ENCODE results near the gene NCR1.
"Not testable (repeated sequence)": the region's sequence is repeated elsewhere in the genome, so short reads cannot be mapped to it uniquely, and the experiment has no call there.

Gene NCR1, protein sequence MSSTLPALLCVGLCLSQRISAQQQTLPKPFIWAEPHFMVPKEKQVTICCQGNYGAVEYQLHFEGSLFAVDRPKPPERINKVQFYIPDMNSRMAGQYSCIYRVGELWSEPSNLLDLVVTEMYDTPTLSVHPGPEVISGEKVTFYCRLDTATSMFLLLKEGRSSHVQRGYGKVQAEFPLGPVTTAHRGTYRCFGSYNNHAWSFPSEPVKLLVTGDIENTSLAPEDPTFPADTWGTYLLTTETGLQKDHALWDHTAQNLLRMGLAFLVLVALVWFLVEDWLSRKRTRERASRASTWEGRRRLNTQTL

DNA sequence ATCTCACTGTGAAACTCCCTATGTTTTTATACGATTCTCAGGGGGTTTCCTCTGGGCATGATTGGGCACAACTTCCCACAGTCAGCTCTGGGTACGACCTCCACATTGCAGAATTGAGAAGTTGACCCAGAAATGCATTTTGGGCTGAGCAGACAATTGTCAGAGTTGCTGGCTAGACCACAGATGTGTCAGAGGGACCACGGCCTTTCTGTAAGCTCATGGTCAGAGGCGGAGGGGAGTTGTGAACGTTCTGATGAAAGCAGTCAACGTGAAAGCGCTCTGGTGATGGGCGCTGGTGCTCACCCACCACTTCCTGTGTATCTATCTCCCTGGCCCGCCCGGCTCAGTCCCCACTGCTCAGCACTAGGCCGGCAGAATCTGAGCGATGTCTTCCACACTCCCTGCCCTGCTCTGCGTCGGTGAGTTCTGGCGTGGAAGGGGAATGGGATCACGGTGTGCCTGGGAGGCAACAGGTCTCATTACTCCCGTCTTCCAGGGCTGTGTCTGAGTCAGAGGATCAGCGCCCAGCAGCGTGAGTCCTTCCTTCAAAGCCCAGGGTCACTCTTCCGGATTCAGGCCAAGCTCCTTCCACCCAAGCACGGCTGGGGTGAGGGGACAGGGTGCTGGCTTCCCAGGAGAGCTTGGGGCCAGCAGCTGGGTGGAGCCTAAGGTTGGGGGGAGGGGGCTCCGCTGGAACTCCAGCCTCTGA, at the start of gene NCR1:
Gene NCR1 (plus strand): TSS at position 346 of the 709 bp plus-strand sequence. CDS start 40 bp downstream, at position 386.
- no peak for DNase-seq (ENCODE audit: low spot score)

DNA sequence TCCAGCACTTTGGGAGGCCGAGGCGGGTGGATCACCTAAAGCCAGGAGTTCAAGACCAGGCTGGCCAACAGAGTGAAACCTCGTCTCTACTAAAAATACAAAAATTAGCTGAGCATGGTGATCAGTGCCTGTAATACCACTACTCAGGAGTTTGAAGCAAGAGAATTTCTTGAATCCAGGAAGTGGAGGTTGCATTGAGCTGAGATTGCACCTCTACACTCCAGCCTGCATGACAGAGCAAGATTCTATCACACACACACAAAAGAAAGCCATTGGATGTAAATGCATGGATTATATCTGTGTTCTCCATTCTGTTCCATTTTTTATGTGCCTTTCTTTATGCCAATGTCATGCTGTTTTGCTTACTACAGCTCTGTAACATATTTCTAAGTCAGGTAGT, 47.5 kb upstream of the NCR1 start:
- not testable (repeated sequence) for DNase-seq (ENCODE audit: low spot score)

DNA sequence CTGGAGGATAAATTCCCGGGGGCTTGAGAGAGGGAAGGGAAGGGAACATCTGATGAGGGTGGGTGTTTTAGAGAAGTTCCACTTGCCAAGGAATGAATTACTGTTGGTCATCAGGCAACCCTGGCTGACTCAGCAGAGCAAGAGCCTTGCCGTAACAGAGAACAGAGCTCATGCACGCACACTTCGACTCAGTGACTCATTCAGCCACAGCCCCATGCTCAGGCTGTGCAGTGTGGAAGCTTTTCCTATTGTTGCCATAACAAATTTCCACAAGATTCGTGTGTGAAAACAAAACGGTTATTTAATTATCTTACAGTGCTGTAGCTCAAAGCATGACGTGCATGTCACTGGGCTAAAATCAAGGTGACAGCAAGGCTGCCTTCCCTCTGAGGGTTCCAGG, 46.5 kb upstream of the NCR1 start:
- peak; percentile 32 for DNase-seq (ENCODE audit: low spot score)

DNA sequence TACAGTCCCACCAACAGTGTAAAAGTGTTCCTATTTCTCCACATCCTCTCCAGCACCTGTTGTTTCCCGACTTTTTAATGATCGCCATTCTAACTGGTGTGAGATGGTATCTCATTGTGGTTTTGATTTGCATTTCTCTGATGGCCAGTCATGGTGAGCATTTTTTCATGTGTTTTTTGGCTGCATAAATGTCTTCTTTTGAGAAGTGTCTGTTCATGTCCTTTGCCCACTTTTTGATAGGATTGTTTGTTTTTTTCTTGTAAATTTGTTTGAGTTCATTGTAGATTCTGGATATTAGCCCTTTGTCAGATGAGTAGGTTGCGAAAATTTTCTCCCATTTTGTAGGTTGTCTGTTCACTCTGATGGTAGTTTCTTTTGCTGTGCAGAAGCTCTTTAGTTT, 42.5 kb upstream of the NCR1 start:
- not testable (repeated sequence) for DNase-seq (ENCODE audit: low spot score)

DNA sequence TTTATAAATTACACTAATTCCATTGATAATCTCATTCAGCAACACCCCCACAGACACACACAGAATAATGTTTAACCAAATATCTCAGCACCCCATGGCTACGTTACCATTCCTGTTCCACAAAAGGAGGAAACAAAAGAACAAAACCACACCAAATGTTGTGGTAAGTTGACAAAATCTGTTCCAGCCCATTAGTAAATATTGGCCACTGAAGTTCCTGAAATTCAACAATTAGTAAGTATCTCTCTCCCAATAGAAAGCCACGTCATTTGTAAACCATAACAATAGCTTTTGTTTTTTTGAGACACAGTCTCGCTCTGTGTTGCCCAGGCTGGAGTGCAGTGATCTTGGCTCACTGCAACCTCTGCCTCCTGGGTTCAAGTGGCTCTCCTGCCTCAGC, 34.3 kb upstream of the NCR1 start:
- DNase-seq (ENCODE audit: low spot score) = no peak

DNA sequence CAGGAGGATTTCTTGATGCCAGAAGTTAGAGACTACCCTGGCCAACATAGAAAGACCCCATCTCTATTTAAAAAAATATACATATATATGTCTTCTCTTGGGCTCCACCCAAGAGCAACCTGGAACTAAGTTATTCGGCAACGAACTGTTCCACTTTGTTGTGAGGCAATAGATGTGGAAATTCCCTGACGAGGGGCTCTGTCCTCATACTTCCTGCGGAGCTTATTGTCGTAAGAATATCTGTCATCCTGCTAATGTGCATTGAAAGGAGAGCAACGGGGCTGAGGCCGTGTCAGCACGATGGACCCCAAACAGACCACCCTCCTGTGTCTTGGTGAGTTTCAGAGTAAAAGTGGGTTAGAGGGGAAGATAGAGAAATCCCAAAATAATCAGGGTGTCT, 32.0 kb upstream of the NCR1 start, which contains the start of gene FCAR:
Gene FCAR (plus strand): TSS at position 246 of the 400 bp plus-strand sequence. CDS start 55 bp downstream, at position 301.
- no peak for DNase-seq (ENCODE audit: low spot score)

DNA sequence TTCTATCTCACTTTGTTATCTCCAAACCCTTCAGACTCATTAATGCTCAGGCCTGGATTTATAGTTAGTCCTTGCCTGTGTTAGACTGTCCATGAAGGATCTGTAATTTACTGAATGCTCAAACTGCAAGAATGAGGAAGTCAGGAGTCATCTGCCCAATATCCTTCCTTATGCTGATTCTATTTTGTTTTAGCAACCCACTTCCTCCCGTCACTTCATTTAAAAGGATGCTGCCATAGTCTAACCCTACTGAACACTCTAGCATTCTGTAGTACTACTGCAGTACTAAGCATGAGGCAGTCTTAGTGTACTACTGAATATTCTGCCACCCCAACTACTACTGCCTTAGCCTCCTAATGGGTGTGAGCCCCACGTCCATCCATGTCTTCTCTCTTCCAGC, 30.4 kb upstream of the NCR1 start:
- DNase-seq (ENCODE audit: low spot score) = no peak

DNA sequence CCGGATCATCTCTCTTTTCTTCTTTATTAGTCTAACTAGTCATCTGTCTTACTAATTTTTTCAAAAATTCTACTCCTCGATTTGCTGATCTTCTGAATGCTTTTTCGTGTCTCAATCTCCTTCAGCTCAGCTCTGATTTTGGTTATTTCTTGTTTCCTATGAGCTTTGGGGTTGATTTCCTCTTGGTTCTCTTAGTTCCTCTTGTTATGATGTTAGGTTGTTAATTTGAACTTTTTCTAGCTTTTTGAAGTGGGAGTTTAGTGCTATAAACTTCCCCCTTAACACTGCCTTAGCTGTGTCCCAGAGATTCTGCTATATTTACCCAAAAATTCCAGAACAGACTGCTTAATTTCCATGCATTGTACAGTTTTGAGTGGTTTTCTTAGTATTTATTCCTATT, 28.5 kb upstream of the NCR1 start:
- DNase-seq (ENCODE audit: low spot score) = no peak

DNA sequence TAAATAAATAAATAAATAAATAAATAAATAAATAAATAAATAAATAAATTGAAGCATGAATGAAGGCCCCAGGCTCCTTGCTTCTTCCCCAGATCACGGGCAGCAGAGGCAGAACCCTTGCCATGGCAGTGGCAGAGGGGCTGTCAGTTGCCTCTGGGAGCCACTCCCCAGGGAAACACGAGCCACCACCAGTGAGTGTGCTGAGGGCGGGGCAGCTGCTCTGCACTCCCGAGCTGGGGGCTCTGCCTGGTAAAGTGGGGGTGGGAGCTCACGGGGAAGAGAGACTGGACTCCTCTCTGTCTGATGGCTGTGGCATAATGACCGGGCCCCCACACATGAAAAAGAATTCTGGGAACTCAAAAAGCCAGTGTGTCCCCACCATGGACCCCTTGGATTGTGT, 24.1 kb upstream of the NCR1 start:
- no peak for DNase-seq (ENCODE audit: low spot score)

DNA sequence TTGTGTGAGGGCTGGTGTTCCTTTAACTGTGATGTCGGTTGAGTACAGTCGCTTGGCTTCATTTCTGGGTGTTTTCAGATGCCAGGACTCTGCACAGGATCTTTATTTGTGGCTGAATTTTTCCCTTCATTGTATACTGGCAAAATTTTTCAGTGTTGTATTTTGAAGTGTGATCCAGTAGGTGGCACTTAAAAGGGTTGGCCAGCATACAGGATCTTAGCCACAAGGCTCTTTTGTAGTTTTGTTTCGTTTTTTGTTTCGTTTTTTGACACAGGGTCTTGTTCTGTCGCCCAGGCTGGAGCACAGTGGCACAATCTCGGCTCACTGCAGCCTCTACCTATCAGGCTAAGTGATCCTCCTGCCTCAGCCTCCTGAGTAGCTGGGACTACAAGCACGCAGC, 23.2 kb upstream of the NCR1 start:
- peak; percentile 9 for DNase-seq (ENCODE audit: low spot score)

DNA sequence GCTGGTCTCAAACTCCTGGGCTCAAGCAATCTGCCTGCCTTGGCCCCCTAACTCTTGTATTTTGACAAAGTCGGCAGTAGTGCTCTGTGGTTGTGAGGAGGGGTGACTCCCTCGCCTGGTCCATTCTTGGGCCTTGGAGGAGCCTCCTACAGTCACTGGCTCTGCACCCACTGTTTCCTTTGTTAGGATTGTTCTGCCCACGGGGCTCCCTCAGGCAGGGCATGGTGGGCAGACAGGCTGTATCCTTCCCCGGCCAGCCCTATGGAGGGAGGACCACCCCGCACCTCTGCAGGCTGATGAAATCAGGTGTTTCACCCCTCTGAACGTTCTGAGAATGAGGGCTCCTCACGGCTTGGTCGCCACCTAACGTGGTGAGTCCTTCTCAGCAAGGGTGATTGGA, 22.7 kb upstream of the NCR1 start:
- DNase-seq (ENCODE audit: low spot score) = no peak

DNA sequence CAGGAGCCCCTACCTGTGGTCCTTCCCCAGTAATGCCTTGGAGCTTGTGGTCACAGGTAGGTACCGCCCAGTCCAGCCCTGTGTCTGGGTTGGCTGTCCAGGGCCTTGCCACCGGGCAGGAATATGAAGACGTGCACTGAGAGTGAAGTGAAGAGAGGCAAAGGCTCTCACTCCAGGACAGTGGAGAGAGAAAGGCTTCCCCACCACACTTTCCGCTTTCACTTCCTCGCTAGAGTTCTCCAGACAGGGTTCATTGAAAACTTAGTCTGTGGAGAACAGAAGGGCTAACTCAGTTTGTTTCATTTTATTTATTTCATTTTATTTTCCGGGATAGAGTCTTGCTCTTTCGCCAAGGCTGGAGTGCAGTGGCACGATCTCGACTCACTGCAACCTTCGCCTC, 17.7 kb upstream of the NCR1 start:
- DNase-seq (ENCODE audit: low spot score) = no peak

DNA sequence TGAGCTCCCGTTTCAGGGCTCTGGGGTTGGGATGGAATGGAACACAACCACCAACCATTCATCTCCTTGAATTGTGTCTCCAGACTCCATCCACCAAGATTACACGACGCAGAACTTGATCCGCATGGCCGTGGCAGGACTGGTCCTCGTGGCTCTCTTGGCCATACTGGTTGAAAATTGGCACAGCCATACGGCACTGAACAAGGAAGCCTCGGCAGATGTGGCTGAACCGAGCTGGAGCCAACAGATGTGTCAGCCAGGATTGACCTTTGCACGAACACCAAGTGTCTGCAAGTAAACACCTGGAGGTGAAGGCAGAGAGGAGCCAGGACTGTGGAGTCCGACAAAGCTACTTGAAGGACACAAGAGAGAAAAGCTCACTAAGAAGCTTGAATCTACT, 16.4 kb upstream of the NCR1 start:
- no peak for DNase-seq (ENCODE audit: low spot score)

DNA sequence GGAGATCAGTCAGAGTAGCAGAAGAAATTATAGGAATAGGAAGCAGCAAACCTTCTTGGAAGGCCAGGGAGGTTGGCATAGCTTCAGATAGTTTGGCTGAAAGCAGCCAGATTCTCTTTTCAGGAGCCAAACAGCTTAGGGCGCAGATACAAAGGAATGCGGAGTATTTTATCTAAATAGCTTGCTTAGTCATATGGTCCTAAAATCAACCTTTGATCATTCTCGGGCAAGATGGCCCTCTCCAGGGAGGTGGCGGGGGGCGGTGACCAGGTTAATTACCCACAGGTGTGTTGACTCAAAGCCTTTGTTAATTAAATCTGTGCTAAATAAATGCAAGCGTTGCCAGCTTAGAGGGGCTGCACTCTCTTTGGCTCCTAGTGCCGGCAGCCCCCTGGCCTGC, 12.5 kb upstream of the NCR1 start:
- no peak for DNase-seq (ENCODE audit: low spot score)

DNA sequence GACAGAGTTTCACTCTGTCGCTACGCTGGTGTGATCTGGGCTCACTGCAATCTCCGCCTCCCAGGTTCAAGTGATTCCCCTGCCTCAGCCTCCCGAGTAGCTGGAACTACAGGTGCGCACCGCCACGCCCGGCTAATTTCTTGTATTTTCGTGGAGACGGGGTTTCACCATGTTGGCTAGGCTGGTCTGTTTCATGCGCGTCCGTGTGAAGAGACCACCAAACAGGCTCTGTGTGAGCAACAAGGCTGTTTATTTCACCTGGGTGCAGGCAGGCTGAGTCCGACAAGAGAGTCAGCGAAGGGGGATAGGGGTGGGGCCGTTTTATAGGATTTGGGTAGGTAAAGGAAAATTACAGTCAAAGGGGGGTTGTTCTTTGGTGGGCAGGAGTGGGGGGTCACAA, 11.8 kb upstream of the NCR1 start:
- not testable (repeated sequence) for DNase-seq (ENCODE audit: low spot score)

DNA sequence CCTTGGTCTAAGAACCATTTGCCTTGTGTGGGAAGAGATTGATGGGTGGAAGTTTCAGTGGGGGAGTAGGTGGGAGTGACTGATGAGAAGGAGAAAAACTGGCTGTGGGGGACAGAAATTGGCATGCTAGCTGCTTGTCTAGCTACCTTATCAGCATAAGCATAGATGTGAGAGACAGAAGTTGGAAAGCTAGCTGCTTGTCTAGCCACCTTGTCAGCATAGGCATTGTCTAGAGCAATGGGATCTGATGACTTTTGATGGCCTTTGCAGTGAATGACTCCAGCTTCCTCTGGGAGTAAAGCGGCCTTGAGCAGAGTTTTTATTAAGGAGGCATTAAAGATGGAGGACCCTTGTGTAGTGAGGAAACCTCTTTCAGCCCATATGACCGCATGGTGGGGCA, 9.9 kb upstream of the NCR1 start:
- DNase-seq (ENCODE audit: low spot score) = no peak

DNA sequence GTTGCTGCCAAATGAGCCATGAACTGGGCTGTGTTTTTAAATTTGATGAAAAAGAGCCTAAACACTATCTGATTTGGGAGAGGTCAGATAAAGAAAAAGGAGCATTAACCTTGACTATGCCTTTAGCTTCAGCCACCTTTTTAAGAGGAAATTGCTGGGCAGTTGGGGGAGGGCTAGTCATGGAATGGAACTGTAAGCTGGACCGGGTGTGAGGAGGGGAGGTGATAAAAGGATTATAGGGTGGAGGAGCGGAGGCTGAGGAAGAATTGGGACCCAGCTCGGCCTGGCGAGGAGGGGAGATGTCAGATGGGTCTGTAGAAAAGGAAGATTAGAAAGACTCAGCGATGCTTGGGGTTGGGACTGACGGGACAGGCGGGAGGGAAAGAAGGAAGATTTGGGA, 7.3 kb upstream of the NCR1 start:
- not testable (repeated sequence) for DNase-seq (ENCODE audit: low spot score)

DNA sequence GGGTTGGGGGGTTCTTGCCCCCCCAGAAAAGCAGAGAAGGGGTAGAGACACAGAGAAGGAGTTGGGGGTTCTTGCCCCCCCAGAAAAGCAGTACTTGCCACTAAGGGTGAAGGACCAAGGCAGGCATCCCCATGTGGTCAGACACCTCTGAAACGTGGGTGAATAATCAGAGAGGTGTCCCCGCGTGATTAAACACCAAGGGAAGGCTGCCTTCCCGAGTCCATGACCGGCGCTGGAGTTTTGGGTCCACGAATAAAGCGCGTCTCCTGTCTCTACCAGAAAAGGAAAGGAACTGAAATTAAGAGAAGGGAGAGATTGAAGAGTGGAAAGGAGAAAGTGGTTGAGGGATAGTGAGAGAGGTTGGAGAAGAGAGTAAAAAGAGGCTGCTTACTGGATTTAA, 6.3 kb upstream of the NCR1 start:
- DNase-seq (ENCODE audit: low spot score) = not testable (repeated sequence)

DNA sequence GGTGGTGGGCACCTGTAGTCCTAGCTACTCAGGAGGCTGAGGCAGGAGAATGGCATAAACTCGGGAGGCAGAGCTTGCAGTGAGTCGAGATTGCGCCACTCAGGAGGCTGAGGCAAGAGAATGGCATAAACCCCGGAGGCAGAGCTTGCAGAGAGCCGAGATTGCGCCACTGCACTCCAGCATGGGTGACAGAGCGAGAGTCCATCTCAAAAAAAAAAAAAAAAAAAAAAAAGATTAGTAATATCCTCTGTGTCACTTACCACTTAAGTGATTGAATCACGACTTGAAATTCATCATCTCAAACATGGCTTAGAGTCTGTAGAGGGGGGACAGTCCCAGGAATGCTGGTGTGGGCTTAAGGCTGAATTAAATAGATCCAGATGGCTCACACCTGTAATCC, 4.8 kb upstream of the NCR1 start:
- DNase-seq (ENCODE audit: low spot score) = peak; percentile 69

DNA sequence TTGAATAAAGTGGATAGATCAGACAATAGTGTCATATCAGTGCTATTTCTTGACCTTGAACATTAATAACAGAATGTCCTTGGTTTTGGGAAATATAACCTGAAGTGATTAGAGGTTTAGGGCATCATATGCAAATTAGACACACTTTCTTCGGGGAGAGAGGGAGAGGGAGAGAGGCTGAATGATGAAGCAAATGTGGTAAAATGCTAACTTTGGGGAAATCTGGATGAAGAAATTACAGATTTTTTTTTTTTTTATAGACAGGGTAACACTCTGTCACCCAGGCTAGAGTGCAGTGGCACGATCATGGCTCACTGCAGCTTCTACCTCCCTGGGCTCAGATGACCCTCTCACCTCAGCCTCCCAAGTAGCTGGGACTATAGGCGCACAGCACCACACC, 3.9 kb upstream of the NCR1 start:
- no peak for DNase-seq (ENCODE audit: low spot score)

DNA sequence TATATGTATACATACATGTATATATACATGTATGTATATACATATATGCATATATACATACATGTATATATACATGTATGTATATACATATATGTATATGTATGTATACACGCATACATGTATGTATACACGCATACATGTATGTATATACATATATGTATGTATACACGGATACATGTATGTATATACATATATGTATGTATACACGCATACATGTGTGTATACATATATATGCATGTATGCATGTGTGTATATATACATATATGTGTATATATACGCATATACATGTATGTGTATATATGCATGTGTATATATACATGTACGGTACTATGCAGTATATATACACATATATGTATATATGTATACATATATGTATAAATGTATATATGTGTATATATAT, 2.6 kb upstream of the NCR1 start:
- no peak for DNase-seq (ENCODE audit: low spot score)

DNA sequence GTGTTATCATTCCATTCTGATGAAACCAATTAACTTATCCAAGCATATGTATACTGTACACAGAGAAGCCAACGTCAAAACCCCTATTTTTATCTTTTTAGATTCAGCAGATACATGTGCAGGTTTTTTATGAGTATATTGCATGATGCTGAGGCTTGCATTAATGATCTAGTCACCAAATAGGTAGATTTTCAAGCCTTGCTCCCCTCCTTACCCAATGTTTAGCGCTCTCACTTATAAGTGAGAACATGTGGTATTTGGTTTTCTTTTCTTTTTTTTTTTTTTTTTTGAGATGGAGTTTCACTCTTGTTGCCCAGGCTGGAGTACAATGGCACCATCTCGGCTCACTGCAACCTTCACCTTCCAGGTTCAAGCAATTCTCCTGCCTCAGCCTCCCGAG, 1.7 kb upstream of the NCR1 start:
- not testable (repeated sequence) for DNase-seq (ENCODE audit: low spot score)

DNA sequence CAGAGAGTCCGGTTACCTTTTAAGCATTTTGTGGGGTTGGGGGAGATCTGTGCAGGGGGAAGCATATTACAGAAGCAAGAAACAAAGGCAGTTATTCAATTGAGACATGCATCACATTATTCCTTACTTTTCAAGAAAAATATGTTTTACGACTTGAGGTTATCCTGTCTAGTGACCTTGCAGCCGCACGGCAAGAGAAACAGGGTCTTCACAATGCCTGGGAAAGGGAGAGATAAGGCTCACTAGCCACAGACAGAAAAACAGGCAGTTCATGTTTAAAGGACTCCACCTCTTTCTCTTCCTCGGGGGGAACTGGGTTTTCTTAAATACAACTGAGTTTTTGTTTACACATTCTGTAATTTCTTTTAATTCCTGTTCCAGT, 536 bp upstream of the NCR1 start:
- DNase-seq (ENCODE audit: low spot score) = no peak

DNA sequence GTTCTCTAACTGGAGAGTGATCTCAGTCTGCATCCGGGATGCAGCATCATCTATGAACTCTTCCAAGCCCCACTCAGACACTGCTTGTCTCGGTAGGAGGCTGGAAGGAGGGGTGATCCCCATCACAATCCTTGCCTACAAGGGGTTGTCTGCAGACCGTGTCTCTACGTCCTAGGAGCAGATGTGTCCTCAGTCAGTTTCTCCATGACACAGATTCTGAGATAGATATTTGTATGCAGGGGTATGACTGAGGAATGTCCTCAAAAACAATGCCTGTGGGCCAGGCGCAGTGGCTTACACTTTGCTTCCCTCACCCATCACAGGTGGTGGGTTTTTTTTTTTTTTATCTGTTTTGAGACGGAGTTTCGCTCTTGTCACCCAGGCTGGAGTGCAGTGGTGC, 871 bp downstream of the NCR1 start:
- no peak for DNase-seq (ENCODE audit: low spot score)
